HG03108 (cell line): ENCODE data around the gene SLC13A4.
"Not testable (repeated sequence)": the region's sequence is repeated elsewhere in the genome, so short reads cannot be mapped to it uniquely, and the experiment has no call there.

Experiments
- ATAC-seq: cut with Tn5 transposase; IDR thresholded peaks from one replicate; pipeline ENCODE4 v1.9.1; 2021; ENCODE audit warnings: moderate library complexity; ENCODE audit not compliant: unreplicated experiment

The SLC13A4 gene

GRCh38 chr7:135753616-135754413 is 25.8 kb upstream of the SLC13A4 start:
- no peak for ATAC-seq

GRCh38 chr7:135748770-135749169 is 20.8 kb upstream of the SLC13A4 start, which contains the start of gene FAM180A:
Gene FAM180A (minus strand): TSS chr7:135748813. CDS start chr7:135748580, 233 bp downstream.
- no peak for ATAC-seq

GRCh38 chr7:135747366-135747765 is 19.4 kb upstream of the SLC13A4 start:
- no peak for ATAC-seq

- no peak for ATAC-seq
These were observed 17.8 kb upstream of the SLC13A4 start for GRCh38 chr7:135745703-135746312.

- no peak for ATAC-seq
These were observed 17.1 kb upstream of the SLC13A4 start for GRCh38 chr7:135744938-135745702.

- no peak for ATAC-seq
These were observed 16.1 kb upstream of the SLC13A4 start for GRCh38 chr7:135743907-135744731.

- no peak for ATAC-seq
These were observed 14.4 kb upstream of the SLC13A4 start for GRCh38 chr7:135742371-135742770.

GRCh38 chr7:135741905-135742304 is 13.9 kb upstream of the SLC13A4 start:
- no peak for ATAC-seq

GRCh38 chr7:135740889-135741288 is 12.9 kb upstream of the SLC13A4 start:
- no peak for ATAC-seq

- not testable (repeated sequence) for ATAC-seq
These were observed 9.3 kb upstream of the SLC13A4 start for GRCh38 chr7:135737306-135737647.

GRCh38 chr7:135736586-135737305 is 8.8 kb upstream of the SLC13A4 start:
- no peak for ATAC-seq

GRCh38 chr7:135734343-135734689 is 6.3 kb upstream of the SLC13A4 start:
- ATAC-seq, result no peak

- ATAC-seq, result no peak
These were observed 5.8 kb upstream of the SLC13A4 start for GRCh38 chr7:135733603-135734342.

- ATAC-seq, result no peak
These were observed 3.1 kb upstream of the SLC13A4 start for GRCh38 chr7:135731131-135731530.

GRCh38 chr7:135729230-135729629 is 1.2 kb upstream of the SLC13A4 start:
- ATAC-seq, result no peak

- ATAC-seq, result no peak
These were observed 894 bp downstream of the SLC13A4 start for GRCh38 chr7:135726911-135727673.

- no peak for ATAC-seq
These were observed 1.7 kb downstream of the SLC13A4 start for GRCh38 chr7:135726276-135726788.

GRCh38 chr7:135723411-135723810 is 4.6 kb downstream of the SLC13A4 start:
- no peak for ATAC-seq
